Measurements from ENCODE around the gene SLC41A2. TPM values are rescaled to one million over a fixed set of nuclear protein-coding genes. Genes with fewer than 3 reads are reported as not detected.

SLC41A2 gene
- 4.6 and 13.9 TPM in 2 replicates for total RNA-seq

DNA sequence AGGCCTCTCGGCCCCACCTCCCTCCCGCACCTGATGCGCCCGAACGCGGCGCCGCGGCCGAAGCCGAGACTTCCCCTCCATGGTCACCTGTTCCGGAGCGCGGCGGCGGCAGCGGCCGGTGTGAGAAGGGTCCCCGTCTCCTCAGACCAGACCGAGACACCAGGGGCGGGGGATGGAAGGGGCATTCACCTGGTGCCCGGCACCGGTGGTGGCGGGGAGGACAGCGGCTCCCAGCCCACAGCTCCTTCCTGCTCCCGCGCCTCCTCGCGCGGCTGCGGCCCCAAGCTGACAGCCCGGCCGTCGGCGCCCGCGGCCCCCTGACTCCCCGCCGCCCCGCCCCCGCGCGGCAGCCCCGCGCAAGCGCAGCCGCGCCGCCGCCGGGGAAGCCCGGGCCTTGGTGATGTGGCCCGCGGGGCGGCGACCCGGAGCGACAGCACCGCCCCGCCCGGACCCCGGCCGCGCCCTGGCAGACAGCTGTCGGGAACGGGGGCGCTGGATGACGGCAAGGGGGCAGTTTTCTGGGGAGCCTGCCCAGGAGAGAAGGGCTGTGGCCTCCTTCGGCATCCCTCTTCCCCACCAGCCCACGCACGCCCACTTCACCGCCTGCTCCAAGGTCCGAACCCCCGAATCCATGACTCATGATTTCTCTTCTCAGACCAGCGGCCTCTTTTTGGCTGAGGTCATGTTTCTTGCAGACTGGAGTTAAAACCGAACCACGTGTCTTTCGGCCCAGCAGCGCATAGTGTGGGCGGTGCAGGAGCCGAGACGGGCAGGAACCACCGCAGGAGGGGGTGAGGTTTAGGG, at the start of gene SLC41A2:
SLC41A2 (minus strand) TSS at position 290 of the 804 bp plus-strand sequence. CDS start 29,763 bp downstream, outside the sequence.

DNA sequence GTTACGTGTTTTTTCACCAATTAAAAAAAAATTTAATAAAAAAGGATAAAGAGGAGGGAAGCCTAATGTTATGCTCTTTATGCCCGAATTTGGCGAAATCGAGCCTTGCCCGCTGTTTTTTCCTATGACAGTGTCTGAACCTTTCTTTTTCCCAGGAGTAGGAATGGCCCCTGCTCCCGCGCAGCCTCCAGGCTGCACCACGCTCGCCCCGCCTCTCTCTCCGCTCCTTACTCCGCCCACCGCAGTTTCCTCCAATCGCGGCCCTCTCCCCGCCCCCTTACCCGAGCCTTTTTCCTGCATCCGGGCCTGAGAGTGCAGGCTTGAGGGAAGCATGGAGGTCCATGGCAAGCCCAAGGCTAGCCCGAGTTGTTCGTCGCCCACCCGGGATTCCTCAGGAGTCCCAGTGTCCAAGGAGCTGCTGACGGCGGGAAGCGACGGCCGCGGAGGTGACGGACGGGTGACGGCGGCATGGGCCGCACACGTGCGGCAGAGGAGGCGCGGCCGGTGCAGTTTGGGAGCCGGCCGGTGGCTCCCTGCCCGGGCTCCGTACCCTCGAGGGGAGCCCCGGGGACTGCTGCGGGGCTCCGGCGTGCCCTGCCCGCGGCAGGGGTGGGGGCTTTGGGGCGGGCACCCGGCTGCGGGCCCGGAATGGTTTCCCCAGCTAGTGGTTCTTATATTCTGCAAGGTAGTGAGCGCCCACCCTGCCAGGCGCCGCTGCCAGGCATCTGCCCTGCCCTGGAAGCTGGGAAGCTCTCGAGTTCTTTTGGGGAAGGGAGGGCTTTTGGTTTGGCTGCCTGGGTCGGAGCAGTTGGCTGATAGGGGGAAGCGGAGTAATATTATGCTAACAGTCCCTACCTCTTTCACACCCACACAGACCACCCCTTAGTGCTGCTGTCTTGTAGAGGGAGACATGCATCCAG, 28.2 kb upstream of the SLC41A2 start, which contains the start of gene NOPCHAP1:
NOPCHAP1 (plus strand) TSS at position 295 of the 920 bp plus-strand sequence; CDS start at position 332, 37 bp downstream.

Other genes with a start within 250 kb of the SLC41A2 start
- 7.1 and 7.2 TPM in 2 replicates for gene NOPCHAP1, start 28.0 kb upstream of the SLC41A2 start, total RNA-seq
- gene ALDH1L2, start 126.2 kb upstream of the SLC41A2 start, total RNA-seq = 0.65 and 1.4 TPM in 2 replicates
- gene WASHC4, start 149.4 kb upstream of the SLC41A2 start, total RNA-seq = 132 and 163 TPM in 2 replicates

Measured in vein endothelial cell (primary cell).